Measurements from ENCODE around the gene AEN.

AEN gene

DNA sequence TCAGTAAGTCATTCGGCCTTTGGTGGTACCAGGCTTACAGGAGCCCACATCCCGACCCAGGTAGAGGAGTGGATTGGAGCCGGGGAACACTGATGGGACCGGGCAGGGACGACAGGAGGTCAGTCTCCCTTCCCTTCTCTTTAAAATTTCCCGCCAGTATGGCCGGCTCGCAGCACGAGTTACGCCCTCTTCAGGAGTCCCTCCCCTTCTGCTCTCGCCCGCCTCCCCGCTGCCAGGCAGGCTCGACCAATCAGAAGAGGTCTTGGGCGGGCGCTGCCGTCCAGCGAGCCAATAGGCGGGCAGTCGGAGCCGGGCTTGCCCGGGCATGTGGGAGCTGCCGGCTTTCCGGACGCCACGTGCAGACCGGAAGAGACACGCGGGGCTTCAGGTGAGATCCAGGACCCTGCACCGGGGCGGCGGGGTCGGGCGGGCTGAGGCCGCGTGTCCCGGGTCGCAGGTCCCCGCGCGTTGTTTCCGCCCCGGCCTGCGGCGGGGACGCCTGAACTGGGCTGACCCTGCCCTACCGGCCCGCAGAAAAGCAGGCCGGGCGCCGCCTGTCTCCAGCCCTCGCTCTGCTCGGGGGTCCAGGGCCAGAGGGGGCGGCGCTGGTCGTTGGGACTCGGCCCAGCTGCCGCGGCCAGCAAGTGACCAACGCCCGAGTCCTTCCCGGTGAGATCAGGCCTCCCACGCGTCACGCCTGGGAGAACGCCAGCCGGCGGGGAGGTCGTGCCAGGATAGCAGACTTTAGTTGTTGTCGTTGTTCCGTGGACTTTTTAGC, at the start of gene AEN:
TSS of gene AEN (plus strand) at position 346 of the 778 bp plus-strand sequence. CDS start 4,870 bp downstream, outside the sequence.
- peak; percentile 95 for DNase-seq

- DNase-seq, result no peak
These were observed 49.3 kb upstream of the AEN start for GRCh38 chr15:88571852-88572259.

DNA sequence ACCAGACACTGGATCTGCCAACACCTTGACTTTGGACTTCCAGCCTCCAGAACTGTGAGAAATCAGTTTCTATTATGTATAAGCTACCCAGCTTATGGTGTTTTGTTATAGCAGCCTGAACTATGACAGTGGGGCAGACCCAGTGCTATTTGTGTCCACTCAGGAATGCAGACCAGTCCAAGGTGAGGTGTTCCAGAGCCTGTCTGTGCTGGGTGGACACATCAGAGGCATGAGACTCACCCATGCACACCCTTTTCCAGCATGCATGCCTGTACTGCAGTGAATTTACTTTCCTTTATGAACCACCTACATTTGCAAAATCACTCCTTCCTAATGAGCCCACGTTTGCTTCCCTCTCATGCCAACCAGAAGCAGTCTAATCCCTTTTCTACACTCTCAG, 47.1 kb upstream of the AEN start:
- DNase-seq, result no peak

GRCh38 chr15:88574655-88575054, 46.5 kb upstream of the AEN start:
- DNase-seq, result no peak

DNA sequence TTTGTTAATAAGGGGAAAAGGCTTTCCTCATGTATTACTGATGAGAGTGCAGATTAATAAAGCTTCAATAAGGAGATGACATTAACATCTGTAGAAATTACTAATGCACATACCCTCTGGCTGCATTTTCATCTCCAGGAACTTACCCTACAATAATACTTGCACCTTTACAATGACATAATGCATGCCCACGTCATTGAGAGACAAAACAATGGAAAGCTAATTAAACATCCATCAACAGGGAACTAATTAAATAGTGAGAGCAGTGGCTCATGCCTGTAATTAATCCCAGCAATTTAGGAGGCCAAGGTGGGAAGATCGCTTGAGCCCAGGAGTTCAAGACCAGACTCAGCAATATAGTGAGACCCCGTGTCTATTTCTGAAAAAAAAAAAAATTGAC, 41.8 kb upstream of the AEN start:
- DNase-seq, result no peak

GRCh38 chr15:88580532-88580931, 40.6 kb upstream of the AEN start:
- DNase-seq, result no peak

DNA sequence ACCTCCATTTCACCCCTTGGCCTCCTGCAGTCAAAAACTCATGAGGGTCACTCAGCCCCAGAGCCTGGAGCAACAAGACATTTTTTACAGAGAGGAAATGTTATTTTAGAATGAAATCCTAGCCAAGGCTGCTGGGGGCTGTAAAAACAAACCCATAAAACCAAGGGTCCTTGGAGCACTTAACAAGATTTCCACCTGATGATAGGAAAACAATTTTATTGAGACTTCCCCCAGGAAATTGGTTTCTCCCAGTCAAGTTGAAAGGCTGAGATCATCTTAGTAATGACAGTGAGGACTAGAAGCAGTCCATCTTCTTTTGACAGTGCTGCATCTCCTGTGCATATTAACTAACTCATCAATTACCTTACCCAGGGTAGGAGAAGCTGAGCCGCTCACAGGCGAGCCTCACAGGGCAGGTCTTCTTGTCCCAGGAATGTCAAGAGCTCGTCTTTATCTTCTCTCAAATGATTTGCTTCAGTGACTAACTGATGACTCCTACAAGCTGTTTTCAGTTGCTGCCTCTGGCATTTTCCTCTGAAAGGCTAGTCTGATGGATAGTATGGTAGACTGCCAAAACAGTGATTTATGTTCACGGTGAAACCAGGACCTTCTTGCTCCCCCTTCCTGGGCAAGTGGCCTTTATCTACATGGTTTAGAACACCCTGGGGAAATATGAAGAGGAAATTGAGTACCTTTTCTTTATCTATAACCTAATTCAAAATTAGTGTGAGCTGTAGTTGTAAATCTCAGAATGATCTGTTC, 34.6 kb upstream of the AEN start:
- DNase-seq, result no peak

DNA sequence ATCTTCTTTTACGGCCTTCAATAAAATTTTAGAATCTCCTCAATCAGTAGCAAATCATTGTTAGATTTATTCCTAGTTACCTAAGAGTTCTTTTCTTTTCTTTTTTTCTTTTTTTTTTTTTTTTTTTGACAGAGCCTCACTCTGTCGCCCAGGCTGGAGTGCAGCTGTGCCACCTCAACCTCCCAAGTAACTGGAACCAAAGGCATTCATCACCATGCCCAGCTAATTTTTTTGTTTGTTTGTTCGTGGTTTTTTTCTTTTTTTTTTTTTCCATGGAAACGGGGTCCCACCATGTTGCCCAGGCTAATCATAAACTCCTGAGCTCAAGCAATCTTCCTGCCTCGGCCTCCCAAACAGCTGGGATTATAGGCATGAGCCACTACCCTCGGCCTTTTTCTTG, 30.4 kb upstream of the AEN start:
- DNase-seq, result no peak

- DNase-seq, result no peak
These were observed 29.8 kb upstream of the AEN start for GRCh38 chr15:88591384-88591783.

- no peak for DNase-seq
These were observed 17.3 kb upstream of the AEN start for GRCh38 chr15:88603885-88604284.

- no peak for DNase-seq
These were observed 16.6 kb upstream of the AEN start for GRCh38 chr15:88604381-88605188.

DNA sequence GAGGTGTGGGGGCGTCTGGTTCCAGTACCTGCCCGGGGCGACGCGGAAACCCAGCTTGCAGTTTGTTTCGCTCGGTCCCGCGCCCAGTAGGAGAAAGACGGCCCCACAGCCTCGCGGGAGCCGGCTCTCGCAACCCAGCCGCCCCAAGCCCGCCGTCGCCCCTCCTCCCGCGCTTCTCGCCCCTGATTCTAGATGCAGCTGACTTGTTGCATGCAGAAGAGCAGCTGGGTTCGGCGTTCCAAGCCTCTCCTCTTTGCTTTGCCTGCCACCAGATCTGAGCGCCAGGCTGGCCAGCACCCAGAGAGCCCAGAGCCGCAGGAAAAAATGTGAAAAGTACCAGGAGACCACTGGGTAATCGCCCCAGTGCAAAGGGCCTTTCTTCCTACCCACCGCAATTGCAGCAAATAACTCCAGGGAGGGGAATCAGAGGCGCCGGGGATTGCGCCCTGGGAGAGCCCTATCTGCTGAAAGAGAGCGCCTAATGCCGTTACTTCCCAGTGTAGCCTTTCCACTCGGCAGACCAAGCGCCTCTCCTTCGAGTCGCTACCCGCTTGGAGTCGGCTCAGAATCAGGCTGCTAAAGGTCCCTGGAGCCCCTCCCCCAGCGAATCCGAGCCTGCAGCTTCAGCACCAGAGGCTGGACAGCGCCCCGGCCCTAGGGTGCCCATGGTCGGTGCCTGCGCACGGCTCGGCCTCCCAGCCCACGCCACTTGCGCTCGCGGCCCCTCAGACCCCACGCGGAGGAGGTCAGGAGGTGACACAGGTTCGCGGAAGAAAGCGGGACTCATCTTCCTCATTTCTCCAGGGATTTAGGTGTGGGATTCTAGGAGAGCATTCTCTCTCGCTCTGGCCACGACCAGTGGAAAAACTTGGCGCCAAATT, 15.7 kb upstream of the AEN start:
- peak; percentile 50 for DNase-seq

DNA sequence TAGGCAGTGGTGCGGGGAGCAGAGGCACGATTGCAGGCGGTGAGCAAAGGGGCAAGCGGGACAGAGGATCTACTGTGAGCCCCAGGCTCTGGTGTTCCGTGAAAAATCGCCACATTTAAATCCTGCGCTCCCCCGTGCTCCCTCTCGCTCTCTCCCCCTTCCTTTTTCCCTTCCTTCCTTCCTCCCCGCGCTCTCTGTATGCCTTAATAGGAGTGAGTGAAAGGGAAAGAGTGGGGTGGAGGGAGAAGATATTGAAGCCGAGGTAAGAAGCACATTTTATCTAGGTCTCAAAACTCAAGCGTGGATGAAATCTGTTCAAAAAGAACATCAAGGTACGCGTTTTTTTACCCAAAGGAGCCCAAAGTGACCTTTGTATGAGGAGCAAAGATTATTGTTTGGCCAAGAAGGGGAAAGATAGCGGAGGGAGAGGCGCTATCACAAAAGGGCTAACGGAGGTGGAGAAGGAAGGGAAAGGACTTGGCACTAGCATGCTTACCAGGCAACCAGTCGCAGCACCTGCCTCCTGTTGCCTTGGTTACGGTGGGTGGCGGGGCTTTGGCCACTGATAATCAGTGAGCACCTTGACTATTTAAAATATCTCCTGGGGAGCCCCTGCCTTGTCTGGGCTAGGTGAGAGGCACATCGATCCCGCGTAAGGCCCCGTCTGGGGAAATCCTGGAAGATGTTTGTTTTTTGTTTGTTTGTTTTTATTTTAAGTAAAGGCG, 14.9 kb upstream of the AEN start:
- DNase-seq, result no peak

DNA sequence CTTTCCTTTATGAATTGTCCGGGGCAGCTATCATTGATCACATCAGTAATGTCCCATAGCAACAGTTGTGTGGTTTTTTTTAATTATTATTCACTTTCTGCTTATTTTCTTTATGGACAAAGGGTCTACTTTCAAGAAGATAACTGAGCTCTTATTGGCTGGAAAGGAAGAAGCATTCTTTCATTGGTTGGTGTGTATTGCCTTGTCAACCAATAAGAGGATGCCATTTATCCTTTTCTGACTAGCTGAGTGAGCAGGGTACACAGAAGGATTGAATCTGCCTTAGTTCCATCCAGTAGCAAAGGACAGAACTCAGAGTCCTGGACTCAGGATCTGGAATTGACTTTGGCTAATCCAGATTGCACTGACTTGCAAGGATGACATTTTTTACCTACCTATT, 13.2 kb upstream of the AEN start:
- no peak for DNase-seq

DNA sequence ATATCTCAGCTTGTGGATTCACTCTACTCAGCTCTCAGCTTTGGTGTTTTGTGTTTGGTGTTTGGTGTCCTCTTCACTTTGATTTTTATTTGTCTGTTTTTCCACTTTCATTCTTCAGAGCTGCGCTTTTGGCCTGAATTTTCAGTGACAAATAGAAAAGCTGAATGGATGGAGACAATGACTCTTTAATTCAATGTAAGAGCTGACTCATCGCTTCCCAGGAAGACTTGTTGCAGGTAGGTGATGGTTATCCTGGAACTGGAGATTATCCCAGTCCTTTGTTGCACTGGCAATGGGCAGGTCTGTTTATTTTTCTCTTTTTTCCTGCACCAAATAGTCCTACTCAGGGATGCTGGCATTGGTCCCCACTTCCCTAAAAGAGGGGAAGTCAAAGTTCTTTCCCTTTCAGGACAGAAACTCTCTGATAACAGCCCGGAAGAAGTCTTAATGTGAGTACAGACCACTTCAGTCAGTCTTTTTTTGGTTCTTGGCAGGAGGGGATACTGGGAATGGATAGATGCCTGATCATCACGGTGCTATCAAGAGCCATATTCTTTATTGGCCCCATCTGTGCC, 12.4 kb upstream of the AEN start:
- DNase-seq, result no peak

GRCh38 chr15:88609344-88610090, 11.6 kb upstream of the AEN start:
- DNase-seq, result no peak

GRCh38 chr15:88610701-88611231, 10.4 kb upstream of the AEN start:
- DNase-seq, result no peak

- DNase-seq, result no peak
These were observed 8.8 kb upstream of the AEN start for GRCh38 chr15:88612186-88612796.

GRCh38 chr15:88613074-88613944, 7.8 kb upstream of the AEN start:
- no peak for DNase-seq
